Glutamatergic neuron (in vitro differentiated cells): ENCODE results near the gene TRAPPC1. TPM values are rescaled to one million over a fixed set of nuclear protein-coding genes. Genes with fewer than 3 reads are reported as not detected.

Source experiments
- DNase-seq: peaks from one replicate; pipeline ENCODE4 v3.0.0; 2022
- H3K27ac Mint-ChIP-seq: one replicate; pipeline ENCODE4 v1.8.0; 2020; ENCODE audit warnings: mild to moderate bottlenecking, mixed read lengths, inconsistent platforms; ENCODE audit not compliant: unreplicated experiment
- H3K27me3 Mint-ChIP-seq: one replicate; pipeline ENCODE4 v1.8.0; 2020; ENCODE audit warnings: mild to moderate bottlenecking, moderate library complexity, mixed read lengths, inconsistent platforms; ENCODE audit not compliant: unreplicated experiment
- H3K36me3 Mint-ChIP-seq: one replicate; pipeline ENCODE4 v1.8.0; 2020; ENCODE audit warnings: mild to moderate bottlenecking, mixed read lengths, inconsistent platforms; ENCODE audit not compliant: unreplicated experiment
- H3K4me1 Mint-ChIP-seq: one replicate; pipeline ENCODE4 v1.8.0; 2020; ENCODE audit warnings: mild to moderate bottlenecking, low read depth, mixed read lengths, inconsistent platforms; ENCODE audit not compliant: unreplicated experiment
- H3K4me3 Mint-ChIP-seq: one replicate; pipeline ENCODE4 v1.8.0; 2020; ENCODE audit warnings: mild to moderate bottlenecking, mixed read lengths, inconsistent platforms; ENCODE audit not compliant: unreplicated experiment
- H3K9me3 Mint-ChIP-seq: one replicate; pipeline ENCODE4 v1.8.0; 2020; ENCODE audit warnings: mild to moderate bottlenecking, moderate library complexity, mixed read lengths, inconsistent platforms; ENCODE audit not compliant: unreplicated experiment
- CTCF ChIP-seq: fragments of 200-600 bp; sonication (generic); IDR thresholded peaks from one replicate; pipeline ENCODE4 v1.5.0; 2021; ENCODE audit not compliant: partially characterized antibody, unreplicated experiment
- long read RNA-seq: library from polyadenylated mRNA; unstranded; transcript quantifications from one replicate; pipeline ENCODE4 v2.0.0, GENCODE V29; 2020; ENCODE audit not compliant: unreplicated experiment
- total RNA-seq: library from RNA; stranded (reverse); fragmentation: NEBNext Ultra II Directional; extraction: Animal tissue kit (Norgen Biotek cat#: 25700); gene quantifications from one replicate; pipeline ENCODE4 v1.2.1, GENCODE V29; 2021; ENCODE audit not compliant: unreplicated experiment

TRAPPC1 gene
- 214 TPM for total RNA-seq
- long read RNA-seq, transcript TRAPPC1-207 (3 exons, 561 nt) = minor isoform, 5 of 43 reads
- long read RNA-seq, transcript TRAPPC1-201 (4 exons, 811 nt) = major isoform, 32 of 43 reads
- long read RNA-seq, partial matches to known transcripts = 2 of 43 reads
- long read RNA-seq, other reads (novel, unspliced or antisense) = 2 of 43 reads

DNA sequence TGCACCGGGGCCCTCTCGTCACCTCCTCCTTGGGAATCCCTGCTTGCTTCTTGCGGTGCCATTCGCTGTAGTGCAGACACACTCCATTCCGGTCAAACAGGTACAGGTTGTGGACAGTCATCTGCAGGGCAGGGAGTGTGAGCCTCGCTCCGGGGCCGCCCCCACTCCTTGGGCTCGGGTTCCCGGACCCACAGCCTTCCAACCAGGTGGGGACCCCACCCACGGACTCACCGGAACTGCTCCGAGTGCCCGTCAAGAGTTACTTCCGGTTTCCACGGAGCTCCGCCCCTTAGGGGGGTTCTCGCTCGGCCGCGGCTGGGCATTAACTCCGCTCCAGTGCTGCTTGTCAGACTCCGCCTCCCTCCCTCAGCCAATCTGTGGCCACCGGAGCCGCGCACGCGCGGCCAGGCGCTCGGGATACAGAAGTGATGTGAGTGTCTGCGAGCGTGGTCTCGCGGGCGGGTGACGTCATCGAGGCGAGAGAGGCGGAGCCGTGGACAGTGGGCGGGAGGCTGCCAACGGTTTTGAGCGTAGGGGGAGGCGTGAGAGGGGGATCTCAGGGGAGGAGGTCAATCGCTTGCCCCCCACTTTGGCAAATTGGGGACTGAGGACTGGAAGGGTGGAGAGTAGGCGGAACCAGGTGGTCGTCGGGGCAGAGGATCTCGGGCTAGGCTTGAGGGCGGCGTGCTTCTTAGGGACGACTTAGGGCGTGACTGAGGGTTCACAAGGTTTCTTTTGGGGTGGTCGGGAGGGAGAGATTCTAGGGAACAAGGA, at the start of gene TRAPPC1, which contains the start of gene CNTROB:
Gene TRAPPC1 (minus strand): TSS at position 238 of the 774 bp plus-strand sequence. CDS start 117 bp downstream, at position 121.
Gene CNTROB (plus strand): TSS at position 498 of the 774 bp plus-strand sequence. CDS start 874 bp downstream, outside the sequence.
- Mint-ChIP-seq H3K4me3 (peak within 1 kb of the TSS; percentile 99), H3K9me3 (peaks cover 8% of the 10 kb centered on the region)
- no peak for TF ChIP-seq CTCF

DNA sequence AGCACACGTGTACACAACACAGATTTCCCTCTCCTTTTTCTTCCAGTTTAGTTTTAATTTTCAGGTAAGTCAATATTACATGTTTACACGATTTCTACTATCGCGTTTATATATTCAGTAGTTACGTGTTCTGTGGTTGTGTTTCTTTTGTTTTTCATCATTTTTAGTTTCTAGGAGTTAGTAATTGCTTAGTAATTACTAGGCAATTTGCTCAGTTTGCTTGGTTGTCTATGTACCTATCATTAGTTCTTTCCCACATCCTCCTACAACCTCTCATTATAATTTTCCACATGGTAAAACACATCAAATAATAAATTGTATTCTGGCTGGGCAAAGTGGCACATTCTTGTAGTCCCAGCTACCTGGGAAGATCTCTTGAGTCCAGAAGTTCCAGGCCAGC, 46.1 kb upstream of the TRAPPC1 start:
- TF ChIP-seq CTCF = no peak
- H3K9me3 Mint-ChIP-seq = peaks cover 4% of the 10 kb centered on the region
- no peaks in the 10 kb centered on the region for H3K4me1 Mint-ChIP-seq
- DNase-seq = no peak
- no peak overlapping the region for H3K27ac Mint-ChIP-seq
- H3K36me3 Mint-ChIP-seq = peaks cover 6% of the 10 kb centered on the region
- peaks cover 1% of the 10 kb centered on the region for H3K27me3 Mint-ChIP-seq
- H3K4me3 Mint-ChIP-seq = no peak overlapping the region

More for the DNA sequence above, at the start of gene TRAPPC1, which contains the start of gene CNTROB:
- Mint-ChIP-seq H3K4me1 (peaks cover 27% of the 10 kb centered on the region), H3K27me3 (peaks cover 20% of the 10 kb centered on the region), H3K27ac (peak within 1 kb of the TSS; percentile 88), H3K36me3 (peaks cover 9% of the 10 kb centered on the region)
- DNase-seq = peak; percentile 99

DNA sequence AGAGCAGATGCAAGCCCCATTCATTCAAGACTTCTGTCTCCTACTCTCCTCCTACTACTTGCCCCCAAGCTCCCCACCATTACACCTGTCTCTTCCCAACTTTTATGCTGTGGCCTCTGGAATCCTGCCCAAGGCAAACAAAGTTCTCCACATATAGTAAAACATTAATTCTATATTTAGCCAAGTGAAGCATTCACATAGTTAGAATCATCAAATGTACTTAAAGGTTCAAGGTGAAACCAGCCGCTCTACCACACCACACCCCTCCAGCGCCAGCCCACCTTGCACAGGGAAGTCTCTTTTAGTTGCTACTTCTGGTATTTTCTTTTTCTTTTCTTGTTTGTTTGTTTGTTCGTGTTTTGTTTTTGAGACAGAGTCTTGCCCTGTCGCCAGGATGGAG, 45.3 kb upstream of the TRAPPC1 start:
- no peak for TF ChIP-seq CTCF
- peaks cover 4% of the 10 kb centered on the region for H3K9me3 Mint-ChIP-seq
- no peak for DNase-seq
- peaks cover 1% of the 10 kb centered on the region for H3K27me3 Mint-ChIP-seq
- peaks cover 6% of the 10 kb centered on the region for H3K36me3 Mint-ChIP-seq
- H3K4me3 Mint-ChIP-seq = no peak overlapping the region
- no peak overlapping the region for H3K27ac Mint-ChIP-seq
- no peaks in the 10 kb centered on the region for H3K4me1 Mint-ChIP-seq

DNA sequence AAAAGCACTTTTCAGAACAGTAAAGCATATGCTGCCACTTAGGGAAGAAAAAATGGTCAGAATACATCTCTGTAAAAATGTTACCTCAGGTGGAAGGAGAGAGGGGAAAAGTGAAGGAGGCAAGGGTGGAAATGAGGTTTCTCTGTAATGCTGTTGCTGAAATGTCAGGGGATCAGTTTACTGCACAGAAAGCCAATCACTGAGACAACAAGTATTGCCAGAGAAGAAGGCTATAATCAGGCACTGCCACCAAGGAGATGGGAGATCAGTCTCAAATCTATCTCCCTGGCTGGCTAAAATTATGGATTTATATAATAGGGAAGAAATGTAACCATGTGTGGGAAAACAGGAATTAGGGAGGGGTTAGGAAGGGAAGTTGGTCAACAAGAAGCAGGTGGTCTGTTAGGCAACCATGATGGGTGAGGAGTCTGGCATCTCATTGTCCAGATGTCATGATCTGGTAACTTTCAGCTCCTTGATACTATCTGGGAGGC, 42.9 kb upstream of the TRAPPC1 start:
- Mint-ChIP-seq H3K4me3 (no peak overlapping the region), H3K27ac (no peak overlapping the region), H3K4me1 (no peaks in the 10 kb centered on the region), H3K27me3 (peaks cover 2% of the 10 kb centered on the region), H3K9me3 (peaks cover 4% of the 10 kb centered on the region), H3K36me3 (peaks cover 6% of the 10 kb centered on the region)
- DNase-seq = no peak
- TF ChIP-seq CTCF = no peak
